Measurements from ENCODE around the gene CLDN16. TPM values are rescaled to one million over a fixed set of nuclear protein-coding genes. Genes with fewer than 3 reads are reported as not detected.
A peak's percentile ranks its signal among the peaks of the same experiment; 100 is the strongest.

CLDN16 gene
- total RNA-seq, 3 donors from 2014 or later: not detected

- no peak overlapping the region for H3K4me3 ChIP-seq
- H3K36me3 ChIP-seq (ENCODE audit: low read depth): no peaks in the 10 kb centered on the region
- no peaks in the 10 kb centered on the region for H3K9me3 ChIP-seq
- intact Hi-C loops (cut with DNase I, micrococcal nuclease): loop anchor here in 1 of 2 donors (10.0 kb wide), 1 partner anchor 157 kb away; no protein-coding TSS in a partner anchor
- no peak for ATAC-seq
- TF ChIP-seq, protein P1, sequence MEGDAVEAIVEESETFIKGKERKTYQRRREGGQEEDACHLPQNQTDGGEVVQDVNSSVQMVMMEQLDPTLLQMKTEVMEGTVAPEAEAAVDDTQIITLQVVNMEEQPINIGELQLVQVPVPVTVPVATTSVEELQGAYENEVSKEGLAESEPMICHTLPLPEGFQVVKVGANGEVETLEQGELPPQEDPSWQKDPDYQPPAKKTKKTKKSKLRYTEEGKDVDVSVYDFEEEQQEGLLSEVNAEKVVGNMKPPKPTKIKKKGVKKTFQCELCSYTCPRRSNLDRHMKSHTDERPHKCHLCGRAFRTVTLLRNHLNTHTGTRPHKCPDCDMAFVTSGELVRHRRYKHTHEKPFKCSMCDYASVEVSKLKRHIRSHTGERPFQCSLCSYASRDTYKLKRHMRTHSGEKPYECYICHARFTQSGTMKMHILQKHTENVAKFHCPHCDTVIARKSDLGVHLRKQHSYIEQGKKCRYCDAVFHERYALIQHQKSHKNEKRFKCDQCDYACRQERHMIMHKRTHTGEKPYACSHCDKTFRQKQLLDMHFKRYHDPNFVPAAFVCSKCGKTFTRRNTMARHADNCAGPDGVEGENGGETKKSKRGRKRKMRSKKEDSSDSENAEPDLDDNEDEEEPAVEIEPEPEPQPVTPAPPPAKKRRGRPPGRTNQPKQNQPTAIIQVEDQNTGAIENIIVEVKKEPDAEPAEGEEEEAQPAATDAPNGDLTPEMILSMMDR (IDR thresholded peaks at IDR 0.05): no peak
- H3K4me1 ChIP-seq (ENCODE audit: low read depth): no peaks in the 10 kb centered on the region
- no peak for DNase-seq
These were observed 6.5 kb upstream of the CLDN16 start for GRCh38 chr3:190381441-190381840.

DNA sequence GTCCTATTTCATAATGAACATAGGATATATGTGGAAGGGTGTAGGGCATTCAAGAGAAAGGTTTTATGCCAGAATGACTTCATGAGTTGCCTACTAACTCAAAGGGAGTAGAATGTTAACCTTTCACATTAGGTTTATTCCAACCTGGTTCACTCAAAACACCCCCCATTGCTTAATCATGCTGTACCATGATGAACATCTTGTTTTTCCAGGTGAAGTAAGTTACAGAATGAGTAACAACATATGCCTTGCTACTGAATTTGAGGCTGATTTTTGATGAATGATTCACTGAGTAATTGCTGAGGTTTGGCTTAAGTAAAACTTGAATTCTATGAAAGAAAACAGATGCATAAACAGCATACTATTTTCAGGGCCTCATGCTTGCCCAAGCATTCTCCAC lies 5.9 kb upstream of the CLDN16 start:
- H3K36me3 ChIP-seq (ENCODE audit: low read depth): no peaks in the 10 kb centered on the region
- intact Hi-C loops (cut with DNase I, micrococcal nuclease): loop anchor here in 1 of 2 donors (10.0 kb wide), 1 partner anchor 157 kb away; no protein-coding TSS in a partner anchor
- TF ChIP-seq, protein P1 (IDR thresholded peaks at IDR 0.05): no peak
- H3K4me3 ChIP-seq: no peak overlapping the region
- no peaks in the 10 kb centered on the region for H3K4me1 ChIP-seq (ENCODE audit: low read depth)
- H3K9me3 ChIP-seq: no peaks in the 10 kb centered on the region
- DNase-seq (no peak), ATAC-seq (no peak)

GRCh38 chr3:190384309-190384756 lies 3.6 kb upstream of the CLDN16 start:
- ATAC-seq (peak; percentile 91), DNase-seq (peak in 1 of 3 donors; percentile 60)
- intact Hi-C loops (cut with DNase I, micrococcal nuclease): loop anchor here in 1 of 2 donors (10.0 kb wide), 1 partner anchor 160 kb away; no protein-coding TSS in a partner anchor
- Histone ChIP-seq H3K4me1 (ENCODE audit: low read depth) (no peaks in the 10 kb centered on the region), H3K4me3 (no peak overlapping the region), H3K9me3 (no peaks in the 10 kb centered on the region), H3K36me3 (ENCODE audit: low read depth) (no peaks in the 10 kb centered on the region)
- TF ChIP-seq, protein P1 (IDR thresholded peaks at IDR 0.05): no peak

- ATAC-seq (no peak), DNase-seq (no peak)
- H3K4me1 ChIP-seq (ENCODE audit: low read depth): no peaks in the 10 kb centered on the region
- H3K9me3 ChIP-seq: no peaks in the 10 kb centered on the region
- intact Hi-C loops (cut with DNase I, micrococcal nuclease): loop anchor here in 1 of 2 donors (10.0 kb wide), 1 partner anchor 161 kb away; no protein-coding TSS in a partner anchor
- no peak overlapping the region for H3K4me3 ChIP-seq
- no peaks in the 10 kb centered on the region for H3K36me3 ChIP-seq (ENCODE audit: low read depth)
- TF ChIP-seq, protein P1 (IDR thresholded peaks at IDR 0.05): no peak
These were observed 2.0 kb upstream of the CLDN16 start for GRCh38 chr3:190385731-190386688.

DNA sequence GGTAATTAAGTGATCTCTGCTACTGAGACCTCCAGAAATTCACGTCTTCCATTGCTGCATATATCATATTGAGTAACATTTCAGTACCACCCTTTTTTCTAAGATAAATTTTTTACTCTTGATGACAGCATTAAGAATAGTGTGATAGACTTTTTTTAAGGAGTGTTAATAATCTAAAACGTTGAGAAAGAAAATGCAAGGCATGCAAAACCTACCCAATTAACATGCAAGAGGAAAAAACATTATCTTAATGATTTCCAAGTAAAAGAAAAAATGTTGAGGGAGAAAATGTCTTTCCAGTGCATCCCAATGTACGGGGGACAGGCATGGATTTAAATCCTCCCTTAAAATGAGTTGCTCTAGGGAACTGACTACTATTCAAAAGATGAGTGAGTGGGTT lies 740 bp downstream of the CLDN16 start:
- Histone ChIP-seq H3K4me1 (ENCODE audit: low read depth) (no peaks in the 10 kb centered on the region), H3K4me3 (no peak overlapping the region), H3K9me3 (no peaks in the 10 kb centered on the region), H3K36me3 (ENCODE audit: low read depth) (no peaks in the 10 kb centered on the region)
- intact Hi-C loops (cut with DNase I, micrococcal nuclease): loop anchor here in 1 of 2 donors (10.0 kb wide), 1 partner anchor 164 kb away; no protein-coding TSS in a partner anchor
- no peak for DNase-seq
- ATAC-seq: no peak
- TF ChIP-seq, protein P1 (IDR thresholded peaks at IDR 0.05): no peak
